GM21576 (cell line): ENCODE measurements around the gene ULBP1.
"Not testable (repeated sequence)": the region's sequence is repeated elsewhere in the genome, so short reads cannot be mapped to it uniquely, and the experiment has no call there.

Source experiments
- ATAC-seq: cut with Tn5 transposase; IDR thresholded peaks from one replicate; pipeline ENCODE4 v1.9.1; 2021; ENCODE audit warnings: mild to moderate bottlenecking, moderate library complexity; ENCODE audit not compliant: unreplicated experiment

Gene ULBP1

DNA sequence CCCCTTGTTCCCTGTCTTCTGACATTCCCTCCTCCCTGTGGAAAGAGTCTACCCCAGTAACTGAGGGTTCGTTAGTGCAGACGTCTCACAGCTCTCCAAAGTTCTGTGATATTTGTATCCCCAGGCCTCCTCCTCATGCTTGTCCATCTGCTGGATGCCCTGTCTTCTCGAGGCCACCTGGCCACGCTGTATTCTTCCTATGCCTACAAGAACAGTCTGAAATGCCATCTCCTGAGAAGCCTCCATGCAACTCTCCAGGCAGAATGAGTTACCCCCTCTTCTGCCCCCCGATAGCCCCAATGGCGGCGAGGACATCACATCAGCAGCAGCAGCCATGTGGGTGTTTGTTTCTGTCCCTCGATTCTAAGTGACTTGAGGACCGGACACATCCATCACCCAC lies 12.6 kb upstream of the ULBP1 start:
- ATAC-seq, result no peak

DNA sequence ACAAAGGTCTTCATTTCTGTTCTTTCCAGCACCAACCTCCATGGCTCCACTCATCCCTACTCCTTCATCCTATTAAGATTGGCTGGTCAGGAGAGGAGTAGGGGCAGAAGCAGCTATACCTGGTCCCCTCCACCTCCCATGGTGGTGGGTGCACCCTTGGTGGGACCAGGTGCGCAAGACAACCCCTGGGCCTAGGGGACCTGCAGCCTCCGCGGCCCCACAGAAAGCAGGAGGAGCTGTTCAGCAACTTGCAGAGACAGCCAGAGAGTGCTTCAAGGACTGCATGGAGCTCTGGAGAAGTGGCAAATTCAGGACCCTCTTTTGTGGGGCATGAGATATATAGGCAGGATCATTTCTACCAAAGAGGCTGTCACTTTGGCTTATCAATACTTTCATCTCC lies 12.1 kb upstream of the ULBP1 start:
- no peak for ATAC-seq

DNA sequence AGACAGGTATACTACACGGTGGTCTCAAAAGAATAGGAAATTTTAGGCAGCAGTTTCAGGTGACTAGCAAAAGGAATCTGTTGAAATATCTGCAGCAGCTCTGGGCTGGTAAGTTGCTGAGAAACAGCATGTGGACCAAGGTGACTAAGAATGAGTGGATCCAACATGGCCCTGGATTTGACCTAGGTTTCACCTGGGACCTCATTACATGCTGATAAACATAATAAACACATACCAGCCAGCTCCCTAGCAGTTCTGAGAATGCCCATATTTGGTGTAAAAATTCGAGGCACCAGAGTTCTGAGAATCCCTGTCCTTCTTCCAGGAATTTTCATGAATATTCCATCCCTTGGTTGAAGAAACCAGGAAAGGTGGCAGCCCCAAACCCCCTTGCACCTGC lies 10.4 kb upstream of the ULBP1 start:
- not testable (repeated sequence) for ATAC-seq

DNA sequence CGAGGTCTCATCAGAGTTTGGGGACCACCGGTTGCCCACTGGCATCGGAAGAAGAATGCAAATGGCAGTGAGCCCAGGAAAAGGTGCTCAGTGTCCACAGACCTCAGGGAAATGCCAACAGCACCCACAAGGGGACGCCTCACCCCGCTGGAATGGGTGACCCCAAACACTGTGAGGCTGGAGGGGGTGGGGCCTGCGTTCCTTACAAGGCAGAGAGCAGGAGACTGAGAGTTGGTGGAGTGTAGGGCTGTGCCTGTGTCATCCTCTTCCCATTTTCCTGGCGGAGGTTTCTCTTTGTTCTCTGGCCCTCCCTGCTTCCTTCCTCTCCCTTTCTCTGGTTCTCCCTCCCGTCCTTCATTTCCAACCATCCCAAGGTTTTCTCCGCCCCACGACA lies 9.8 kb upstream of the ULBP1 start:
- ATAC-seq, result not testable (repeated sequence)

DNA sequence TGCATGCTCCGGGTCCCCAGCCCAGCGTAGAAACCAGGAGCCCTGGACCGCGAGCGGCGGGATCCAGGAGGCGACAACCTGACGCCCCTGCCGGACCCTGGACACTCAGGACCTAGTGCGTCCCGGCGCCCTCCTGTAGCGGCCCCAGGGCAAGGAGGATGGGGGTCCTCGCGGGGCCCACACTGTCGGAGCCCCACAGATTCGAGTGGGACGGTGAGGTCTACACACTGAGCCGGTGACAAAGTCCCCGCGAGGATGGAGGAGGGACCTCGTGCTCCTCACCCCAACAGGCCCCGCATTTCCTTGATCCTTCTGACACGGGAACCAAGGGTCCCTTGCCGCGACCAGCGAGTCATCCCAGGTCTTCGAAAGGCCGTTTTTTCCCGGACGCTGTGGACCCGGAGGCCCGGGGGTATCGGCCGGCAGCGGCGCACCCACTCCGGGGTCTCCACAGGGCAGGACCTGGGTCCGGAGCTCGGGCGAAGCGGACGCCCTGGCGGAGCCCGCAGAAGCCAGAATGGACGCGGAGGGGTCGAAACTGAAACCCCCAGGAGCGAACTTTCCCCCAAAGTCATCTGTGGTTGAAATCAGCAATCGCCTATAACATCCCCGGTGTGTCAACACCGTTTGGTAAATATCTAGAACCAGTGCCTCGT lies 9.3 kb upstream of the ULBP1 start:
- ATAC-seq, result not testable (repeated sequence)

DNA sequence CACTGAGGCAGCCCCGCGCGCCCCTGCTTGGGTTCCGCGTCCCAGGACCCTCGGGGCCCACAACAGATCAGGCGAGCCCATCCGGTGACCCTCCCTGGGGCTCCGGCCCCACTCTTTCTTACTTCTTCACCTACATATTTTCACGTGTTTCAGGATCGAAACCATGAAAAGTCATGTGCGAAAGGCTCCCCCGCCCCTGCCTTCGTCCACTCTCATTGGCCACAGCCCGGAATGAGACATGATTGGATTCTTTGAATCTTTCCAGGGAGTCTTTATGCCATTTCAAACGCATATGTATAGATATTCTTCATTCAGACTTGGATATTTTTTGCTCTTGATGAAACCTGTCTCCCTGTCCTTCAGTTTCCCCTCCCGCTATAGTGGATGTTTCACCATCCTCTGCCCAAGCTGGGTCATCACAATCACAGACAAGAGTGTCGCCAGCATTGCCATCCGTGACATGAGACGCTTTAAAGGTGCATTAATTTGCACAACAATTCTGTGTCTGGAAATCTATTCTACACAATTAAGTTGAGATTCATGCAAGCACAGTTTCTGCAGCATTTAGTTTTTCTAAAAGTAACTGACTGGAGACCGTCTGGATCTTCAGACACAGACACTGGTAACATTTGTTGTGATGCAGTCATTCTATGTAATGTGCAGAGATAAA lies 8.6 kb upstream of the ULBP1 start:
- not testable (repeated sequence) for ATAC-seq

DNA sequence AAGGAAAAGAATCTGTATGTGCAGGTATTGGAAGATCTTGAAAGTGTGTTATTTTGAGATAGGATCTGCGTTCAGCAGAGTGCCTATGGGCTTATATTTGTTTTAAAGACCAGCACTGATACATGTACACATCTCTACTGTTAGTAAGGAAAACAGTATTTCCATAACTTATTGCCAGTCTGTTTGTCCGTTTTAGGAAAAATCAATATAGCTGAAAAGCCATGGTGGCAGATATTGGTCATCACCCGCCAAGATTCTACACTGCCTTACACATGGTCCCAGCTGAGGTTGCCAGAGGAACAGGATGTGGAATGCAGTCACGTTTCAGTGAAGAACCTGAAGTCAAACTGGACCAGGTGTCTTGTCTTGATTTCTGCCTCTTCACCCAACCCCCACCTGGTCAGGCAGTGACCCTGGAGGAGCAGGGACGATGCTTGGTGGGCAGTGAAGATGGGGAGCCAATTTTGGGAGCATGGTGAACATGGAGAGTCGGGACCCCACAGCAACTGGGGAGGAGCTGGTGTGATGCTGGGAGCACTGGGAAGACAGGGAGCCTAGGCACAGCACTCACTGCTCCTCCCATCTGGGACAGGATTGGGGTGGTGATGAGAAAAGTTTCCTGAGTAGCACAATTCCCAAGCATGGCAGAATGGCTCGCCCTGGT lies 8.0 kb upstream of the ULBP1 start:
- not testable (repeated sequence) for ATAC-seq

DNA sequence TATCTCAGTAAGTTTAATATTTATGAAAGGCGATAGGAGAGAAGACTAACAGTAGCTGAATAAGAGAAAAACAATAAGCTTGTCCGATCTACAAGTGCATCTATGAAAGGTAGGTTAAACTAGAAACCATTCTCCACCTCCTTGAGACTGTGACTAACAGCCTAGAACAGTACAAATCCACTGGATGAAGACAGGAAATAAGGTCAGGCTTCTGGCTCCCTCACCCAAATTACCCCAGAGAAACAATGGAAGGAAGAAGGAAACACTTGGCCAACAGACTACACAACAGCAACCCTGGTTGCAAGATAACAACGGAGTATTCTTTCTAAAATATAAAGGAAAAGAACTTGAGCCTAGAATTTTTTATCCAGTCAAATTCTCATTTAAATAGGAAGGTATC lies 5.6 kb upstream of the ULBP1 start:
- ATAC-seq, result not testable (repeated sequence)

DNA sequence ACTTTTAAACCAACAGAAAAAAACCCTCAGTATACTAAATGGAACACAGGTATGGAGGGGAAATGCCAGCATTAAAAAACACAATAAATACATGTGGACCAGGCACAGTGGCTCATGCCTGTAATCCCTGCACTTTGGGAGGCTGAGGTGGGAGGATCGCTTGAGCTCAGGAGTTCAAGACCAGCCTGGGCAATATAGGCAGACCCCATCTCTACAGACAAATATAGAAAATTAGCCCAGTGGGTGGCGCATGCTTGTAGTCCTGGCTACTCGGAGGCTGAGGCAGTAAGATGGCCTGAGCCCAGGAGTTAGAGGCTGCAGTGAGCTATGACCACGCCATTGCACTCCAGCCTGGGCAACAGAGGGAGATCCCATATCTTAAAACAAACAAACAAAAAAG lies 3.9 kb upstream of the ULBP1 start:
- ATAC-seq, result not testable (repeated sequence)

DNA sequence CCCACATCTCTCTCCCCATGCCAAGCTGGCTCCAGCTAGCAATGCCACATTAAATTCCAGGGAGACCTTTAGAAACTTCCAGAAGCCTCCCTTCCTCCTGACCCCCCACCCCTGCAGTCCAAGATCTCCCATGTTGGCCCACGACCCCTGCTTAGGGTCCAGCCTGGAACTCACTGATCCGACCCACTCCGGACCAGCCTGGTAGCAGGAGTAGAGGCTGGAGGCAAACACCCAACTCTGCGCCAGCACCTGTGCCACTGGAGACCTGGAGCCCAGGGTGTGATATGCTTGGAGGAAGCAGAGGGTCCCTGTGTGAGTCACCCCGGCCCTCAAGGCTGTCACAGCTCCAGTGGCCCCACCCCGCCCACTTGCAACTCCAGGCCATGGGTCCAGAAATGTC lies 3.3 kb upstream of the ULBP1 start:
- ATAC-seq, result no peak

DNA sequence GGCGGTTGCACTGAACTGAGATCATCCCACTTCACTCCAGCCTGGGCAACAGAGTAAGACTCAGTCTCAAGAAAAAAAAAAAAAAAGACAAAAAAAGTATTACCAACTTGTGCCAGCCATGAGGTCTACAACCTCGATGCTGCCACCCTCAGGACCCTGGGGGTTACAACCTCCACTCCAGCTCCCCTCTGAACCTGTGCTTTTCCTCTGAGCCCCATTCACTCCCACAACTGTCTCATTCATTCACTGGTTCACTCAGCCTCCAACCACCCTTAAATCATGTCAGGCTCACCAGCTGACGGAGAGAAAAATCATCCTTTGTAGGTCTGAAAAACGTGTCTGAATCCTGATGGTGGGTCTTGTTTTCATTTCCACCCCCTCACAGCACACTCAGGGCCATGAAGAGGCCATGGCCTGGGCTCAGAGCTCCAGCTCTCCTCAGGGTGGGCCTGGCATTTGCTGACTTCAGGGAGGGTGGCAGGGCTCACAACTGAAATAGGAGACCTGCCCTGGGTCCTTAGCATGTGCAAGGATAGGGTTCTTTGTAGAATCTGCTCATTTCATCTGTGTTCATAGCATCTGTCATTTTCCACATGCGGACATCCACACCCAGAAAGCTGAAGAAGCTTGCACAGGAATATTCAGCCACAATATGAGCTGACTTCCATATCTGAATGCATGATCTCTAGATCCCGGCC lies 1.9 kb upstream of the ULBP1 start:
- ATAC-seq, result no peak

DNA sequence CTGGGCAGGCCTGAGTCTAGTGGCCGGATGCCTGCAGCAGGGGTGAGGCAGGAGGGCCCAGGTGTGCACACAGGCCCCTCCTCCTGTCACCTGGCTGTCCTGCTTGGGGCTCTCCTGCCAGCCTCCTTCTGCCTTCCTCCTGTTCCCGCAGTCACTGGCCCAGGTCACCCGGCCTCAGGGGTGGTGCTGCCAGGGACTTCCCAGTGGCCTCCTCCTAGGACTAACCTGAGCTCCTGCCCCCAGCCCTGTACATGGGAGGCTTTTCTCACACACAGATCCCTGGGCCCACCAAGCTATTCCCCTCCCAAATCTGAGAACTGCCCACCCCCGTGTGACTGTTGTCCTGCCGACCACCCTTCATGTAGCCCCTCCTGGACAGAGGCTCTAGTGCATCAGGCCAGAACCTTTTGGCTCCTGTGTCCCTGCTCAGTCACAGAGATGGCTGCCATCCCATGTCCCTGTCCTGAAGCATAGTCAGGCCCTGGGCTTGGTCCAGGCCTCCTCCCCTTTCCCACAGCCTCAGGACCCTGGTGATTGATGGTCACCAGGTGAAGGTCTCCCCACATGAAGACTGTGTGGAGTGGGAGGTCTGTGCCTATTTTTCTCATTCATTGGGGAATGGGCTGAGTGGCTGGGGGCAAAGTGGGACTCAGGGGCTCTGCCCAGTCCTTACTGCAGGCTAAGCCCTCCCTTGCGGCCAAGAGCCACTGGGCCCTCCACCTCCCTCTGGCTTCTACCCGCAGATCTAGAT lies 1.1 kb upstream of the ULBP1 start:
- no peak for ATAC-seq

DNA sequence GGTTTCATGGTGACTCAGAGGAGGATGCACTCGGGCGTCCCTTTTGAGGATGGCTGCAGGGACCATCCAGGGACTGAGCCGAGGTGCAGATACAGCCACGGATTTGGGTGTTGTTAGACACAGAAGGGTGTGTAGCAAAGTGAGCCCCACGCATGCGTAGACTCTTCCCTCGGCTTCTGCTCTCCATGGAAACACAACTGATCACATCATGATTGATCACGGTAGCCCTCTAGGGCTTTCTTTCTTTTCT lies 606 bp upstream of the ULBP1 start:
- no peak for ATAC-seq

DNA sequence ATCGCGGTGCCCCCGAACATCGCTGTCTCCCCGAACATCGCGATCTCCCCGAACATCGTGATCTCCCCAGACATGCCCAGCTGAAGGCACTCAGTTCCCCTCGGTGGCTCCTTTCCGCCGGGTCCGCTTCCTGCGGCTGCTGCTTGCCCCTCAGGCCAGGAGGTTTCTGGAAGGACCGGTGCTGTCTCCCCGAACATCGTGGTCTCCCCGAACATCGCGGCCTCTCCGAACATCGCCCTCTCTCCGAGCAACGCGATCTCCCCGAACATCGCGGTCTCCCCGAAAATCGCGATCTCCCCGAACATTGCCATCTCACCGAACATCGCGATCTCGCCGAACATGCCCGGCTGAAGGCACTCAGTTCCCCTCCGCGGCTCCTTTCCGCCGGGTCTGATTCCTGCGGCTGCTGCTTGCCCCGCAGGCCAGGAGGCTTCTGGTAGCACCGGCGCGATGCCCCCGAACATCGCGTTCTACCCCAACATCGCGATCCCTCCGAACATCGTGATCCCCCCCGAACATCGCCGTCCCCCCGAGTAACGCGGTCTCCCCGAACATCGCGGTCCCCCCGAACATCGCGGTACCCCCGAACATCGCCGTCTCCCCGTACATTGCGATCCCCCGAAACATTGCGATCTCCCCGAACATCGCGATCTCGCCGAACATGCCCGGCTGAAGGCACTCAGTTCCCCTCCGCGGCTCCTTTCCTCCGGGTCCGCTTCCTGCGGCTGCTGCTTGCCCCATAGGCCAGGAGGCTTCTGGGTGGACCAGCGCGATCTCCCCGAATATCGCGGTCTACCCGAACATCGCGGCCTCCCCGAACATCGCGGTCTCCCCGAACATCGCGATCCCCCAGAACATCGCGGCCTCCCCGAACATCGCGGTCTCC lies 808 bp downstream of the ULBP1 start:
- no peak for ATAC-seq

DNA sequence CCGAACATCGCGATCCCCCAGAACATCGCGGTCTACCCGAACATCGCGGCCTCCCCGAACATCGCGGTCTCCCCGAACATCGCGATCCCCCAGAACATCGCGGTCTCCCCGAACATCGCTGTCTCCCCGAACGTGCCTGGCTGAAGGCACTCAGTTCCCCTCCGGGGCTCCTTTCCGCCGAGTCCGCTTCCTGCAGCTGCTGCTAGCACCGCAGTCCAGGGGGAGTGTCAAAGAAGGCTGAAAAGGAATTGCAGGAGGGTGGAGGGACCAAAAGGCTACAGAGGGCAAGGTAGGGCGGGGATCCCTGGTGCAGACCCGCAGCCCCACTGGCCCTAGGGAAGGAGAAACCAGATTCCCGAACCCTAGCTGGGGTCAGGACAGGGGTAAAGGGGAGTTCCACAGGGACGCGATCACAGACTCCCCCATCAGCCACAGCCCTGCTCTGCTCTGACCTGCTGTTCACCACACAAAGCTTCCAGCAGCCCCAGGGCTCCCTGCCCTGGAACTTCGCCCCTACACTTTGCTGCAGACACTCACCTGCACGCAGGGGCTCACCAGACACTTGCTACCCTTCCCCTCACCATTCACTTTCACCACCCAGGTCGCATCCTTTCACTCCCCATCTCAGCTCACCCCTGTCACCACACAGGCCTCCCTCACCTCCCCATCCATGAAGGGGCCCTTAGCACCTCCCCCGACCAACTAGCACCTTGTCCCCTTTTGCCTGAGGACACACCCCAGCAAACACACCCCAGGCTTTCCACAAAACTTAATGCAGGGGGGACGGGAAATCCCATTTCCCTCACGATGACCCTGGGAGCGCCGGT lies 1.7 kb downstream of the ULBP1 start:
- ATAC-seq, result no peak

DNA sequence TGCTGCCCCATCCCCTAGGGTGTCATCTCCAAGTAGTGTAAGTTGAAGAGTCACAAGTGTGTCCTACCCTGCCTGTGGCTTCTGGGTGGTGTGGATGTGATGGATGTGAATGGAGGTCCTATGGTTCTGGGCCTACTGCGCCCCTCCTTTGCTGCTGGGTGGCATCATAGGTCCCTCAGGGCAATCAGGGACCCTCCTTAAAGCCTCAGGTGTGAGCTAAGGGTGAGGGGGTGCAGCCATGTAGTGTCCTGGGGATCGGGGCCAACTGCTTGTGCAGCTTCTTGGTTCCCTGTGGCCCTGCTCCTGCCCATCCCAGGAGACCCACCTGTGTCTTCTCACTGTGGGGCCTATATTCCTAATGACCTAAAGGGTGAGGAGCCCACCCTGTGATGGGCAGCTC lies 2.6 kb downstream of the ULBP1 start:
- ATAC-seq, result not testable (repeated sequence)

DNA sequence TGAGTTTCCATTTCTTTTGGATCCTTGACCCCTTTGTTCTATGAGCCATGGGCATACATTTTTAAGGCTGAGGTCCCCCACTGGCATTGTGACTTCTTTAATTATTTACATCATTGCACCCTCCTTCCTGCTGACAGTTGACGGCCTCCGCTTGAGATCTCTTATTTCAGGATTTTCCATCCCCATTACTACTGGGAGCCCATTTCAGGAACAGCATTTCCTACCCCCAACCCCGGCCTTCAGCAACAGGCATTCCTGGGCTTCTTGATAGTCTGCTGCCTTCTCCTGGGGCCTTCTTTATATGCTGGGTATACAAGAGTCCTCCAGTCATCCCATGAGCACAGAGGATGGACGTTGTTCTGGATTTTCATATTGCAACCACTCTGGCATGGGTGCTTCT lies 3.8 kb downstream of the ULBP1 start:
- ATAC-seq, result no peak

DNA sequence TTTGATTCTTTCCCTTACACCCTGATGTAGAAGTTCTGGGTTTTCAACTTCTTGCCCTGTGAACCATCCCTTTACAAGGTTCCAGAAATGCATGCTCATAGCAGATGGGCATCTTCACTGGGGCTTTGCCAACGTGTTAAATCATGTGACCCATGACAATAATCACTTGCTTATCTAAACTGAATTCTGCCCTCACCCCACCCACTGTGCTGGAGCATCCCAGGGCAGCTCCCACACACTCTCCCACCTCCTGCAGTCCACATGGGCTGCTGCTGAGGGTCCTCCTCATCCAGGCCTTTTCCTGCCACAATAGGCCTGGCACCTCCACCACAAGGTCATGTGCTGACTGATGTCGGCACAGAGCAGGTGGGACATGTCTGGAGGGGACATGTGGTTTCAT lies 4.3 kb downstream of the ULBP1 start:
- not testable (repeated sequence) for ATAC-seq

DNA sequence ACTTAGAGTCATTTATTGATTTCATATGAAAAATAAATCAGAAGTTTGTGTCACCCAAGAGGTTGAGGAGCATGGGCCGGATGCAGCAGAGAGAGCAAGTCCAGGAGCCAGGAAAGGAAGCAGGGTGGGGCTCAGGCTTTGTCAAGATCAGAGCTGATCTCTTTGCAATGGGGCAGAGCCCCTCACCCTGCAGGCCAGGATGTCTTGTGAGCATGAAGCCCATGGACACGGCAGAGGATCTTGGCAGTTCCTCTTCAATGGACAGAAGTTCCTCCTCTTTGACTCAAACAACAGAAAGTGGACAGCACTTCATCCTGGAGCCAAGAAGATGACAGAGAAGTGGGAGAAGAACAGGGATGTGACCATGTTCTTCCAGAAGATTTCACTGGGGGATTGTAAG lies 5.2 kb downstream of the ULBP1 start:
- ATAC-seq, result not testable (repeated sequence)
